ENCODE measurements around the gene KCNH2. TPM values are rescaled to one million over a fixed set of nuclear protein-coding genes. Genes with fewer than 3 reads are reported as not detected.

Gene KCNH2
- polyA plus RNA-seq, 1 of the 3 experiments (the other 2 are of a cell fraction): 2.2 TPM

GRCh38 chr7:150956395-150957132 is 21.6 kb downstream of the KCNH2 start:
- no peaks in the 10 kb centered on the region for H3K36me3 ChIP-seq (replicated peaks in 1 of 2; ENCODE audit: control insufficient read depth in 1 of 2, insufficient read depth in 2 of 2, low read length in 1 of 2)
- no peak overlapping the region for H2AFZ ChIP-seq (ENCODE audit: low read depth)
- ChIA-PET POLR2A (interaction anchor here (0.7 to 3.2 kb wide), 7 partner anchors 8 to 169 kb away, joined by 3 to 19 read pairs (median 7); no protein-coding TSS in a partner anchor), CTCF (interaction anchor here (0.9 to 27.1 kb wide), 15 partner anchors 9 to 178 kb away, joined by 3 to 761 read pairs (median 16); partner anchors contain the start of gene NOS3)
- peaks cover 0 to 86% of the 10 kb centered on the region in 2 experiments; a peak in 2 of 4 replicates for H3K4me1 ChIP-seq (ENCODE audit: control insufficient read depth in 1 of 2, insufficient read depth in 2 of 2, low read depth in 1 of 2, low read length in 1 of 2)
- H3K4me2 ChIP-seq: no peak overlapping the region
- H3K9me2 ChIP-seq: no peaks in the 10 kb centered on the region
- no peaks in the 10 kb centered on the region for H3K79me2 ChIP-seq (ENCODE audit: insufficient read depth)
- TF ChIP-seq MAX (IDR thresholded peaks at IDR 0.05; ENCODE audit: low read depth) (no peak), RAD21 (IDR thresholded peaks at IDR 0.05; ENCODE audit: low read length) (peak; percentile 29; the same call in 1 of the 2 replicates)
- H3K27me3 ChIP-seq (ENCODE audit: insufficient read depth): peaks cover 15% of the 10 kb centered on the region; the same call in 1 of the 2 replicates
- DNase-seq: no peak
- H3K27ac ChIP-seq (ENCODE audit: low read depth in 2 of 2, low read length in 1 of 2): peak overlapping the region in 1 of 2 experiments; percentile 94; a peak in 2 of 4 replicates
- 72% methylated on average over 9 of the region's 9 CpGs for WGBS (ENCODE audit: low lambda C conversion rate)
- H3K9ac ChIP-seq: no peak overlapping the region
- no peaks in the 10 kb centered on the region for H4K20me1 ChIP-seq (ENCODE audit: insufficient read depth)
- H3F3A ChIP-seq (replicated peaks; ENCODE audit: insufficient read depth): no peaks in the 10 kb centered on the region
- H3K9me3 ChIP-seq: no peaks in the 10 kb centered on the region
- H3K4me3 ChIP-seq (ENCODE audit: low read depth in 2 of 2, low read length in 1 of 2): no peak overlapping the region; a peak in 1 of 4 replicates

- DNase-seq: peak; percentile 97
- ChIA-PET POLR2A (interaction anchor here (0.7 to 3.2 kb wide), 10 partner anchors 9 to 168 kb away, joined by 3 to 19 read pairs (median 6); no protein-coding TSS in a partner anchor), CTCF (interaction anchor here (0.8 to 27.1 kb wide), 23 partner anchors 9 to 177 kb away, joined by 3 to 761 read pairs (median 4); partner anchors contain the start of gene NOS3)
- H3K9me2 ChIP-seq: no peaks in the 10 kb centered on the region
- H3K4me2 ChIP-seq: peak overlapping the region; percentile 59; the same call in 1 of the 2 replicates
- no peaks in the 10 kb centered on the region for H3F3A ChIP-seq (replicated peaks; ENCODE audit: insufficient read depth)
- no peaks in the 10 kb centered on the region for H3K79me2 ChIP-seq (ENCODE audit: insufficient read depth)
- H3K4me3 ChIP-seq (ENCODE audit: low read depth in 2 of 2, low read length in 1 of 2): peak overlapping the region in 1 of 2 experiments; percentile 45; a peak in 2 of 4 replicates
- no peaks in the 10 kb centered on the region for H3K36me3 ChIP-seq (replicated peaks in 1 of 2; ENCODE audit: control insufficient read depth in 1 of 2, insufficient read depth in 2 of 2, low read length in 1 of 2)
- H3K4me1 ChIP-seq (ENCODE audit: control insufficient read depth in 1 of 2, insufficient read depth in 2 of 2, low read depth in 1 of 2, low read length in 1 of 2): peaks cover 0 to 85% of the 10 kb centered on the region in 2 experiments; a peak in 2 of 4 replicates
- H2AFZ ChIP-seq (ENCODE audit: low read depth): no peak overlapping the region
- no peaks in the 10 kb centered on the region for H4K20me1 ChIP-seq (ENCODE audit: insufficient read depth)
- H3K9ac ChIP-seq: no peak overlapping the region
- H3K27ac ChIP-seq (ENCODE audit: low read depth in 2 of 2, low read length in 1 of 2): peak overlapping the region in 1 of 2 experiments; percentile 94; a peak in 3 of 4 replicates
- WGBS (ENCODE audit: low lambda C conversion rate): 24% methylated on average over 18 of the region's 38 CpGs
- peaks cover 15% of the 10 kb centered on the region; the same call in 1 of the 2 replicates for H3K27me3 ChIP-seq (ENCODE audit: insufficient read depth)
- no peaks in the 10 kb centered on the region for H3K9me3 ChIP-seq
- peak; percentile 3; the same call in 1 of the 2 replicates for TF ChIP-seq RAD21 (IDR thresholded peaks at IDR 0.05; ENCODE audit: low read length)
- TF ChIP-seq TCF12 (IDR thresholded peaks at IDR 0.05): no peak
- no peak for TF ChIP-seq ELF1 (IDR thresholded peaks at IDR 0.05)
- peak; percentile 92 for TF ChIP-seq MXI1 (IDR thresholded peaks at IDR 0.05; ENCODE audit: low read depth, low read length)
- TF ChIP-seq NRF1 (IDR thresholded peaks at IDR 0.05; ENCODE audit: low read depth, low read length): no peak
- no peak for TF ChIP-seq GABPA (IDR thresholded peaks at IDR 0.05; ENCODE audit: low read depth)
- TF ChIP-seq FOSL2 (IDR thresholded peaks at IDR 0.05; ENCODE audit: borderline replicate concordance, low read depth): no peak
- peak; percentile 94 for TF ChIP-seq CHD2 (IDR thresholded peaks at IDR 0.05; ENCODE audit: low read length, partially characterized antibody)
- no peak for TF ChIP-seq USF2 (IDR thresholded peaks at IDR 0.05; ENCODE audit: borderline replicate concordance, low read depth, low read length)
- TF ChIP-seq RXRA (IDR thresholded peaks at IDR 0.05; ENCODE audit: borderline replicate concordance, low read depth): no peak
- no peak for TF ChIP-seq RFX5 (IDR thresholded peaks at IDR 0.05; ENCODE audit: low read length)
- TF ChIP-seq TAF1 (IDR thresholded peaks at IDR 0.05; ENCODE audit: borderline replicate concordance, low read depth, low read length): no peak
- no peak for TF ChIP-seq REST (IDR thresholded peaks at IDR 0.05; ENCODE audit: low read depth, low read length)
- no peak for TF ChIP-seq CTCF (IDR thresholded peaks at IDR 0.05)
Measured at GRCh38 chr7:150955519-150956394, 22.4 kb downstream of the KCNH2 start.
